H7 (cell line): ENCODE data around the gene IGSF3. TPM values are rescaled to one million over a fixed set of nuclear protein-coding genes. Genes with fewer than 3 reads are reported as not detected.

Experiments
- DNase-seq: peaks from one replicate; pipeline ENCODE4 v3.0.0; 2012
- H3K27me3 ChIP-seq: 2 replicates; pipeline ENCODE4 v1.6.0; 2011; ENCODE audit warnings: mild to moderate bottlenecking, low read length; ENCODE audit not compliant: control insufficient read depth, insufficient read depth
- H3K36me3 ChIP-seq: replicated peaks from 2 replicates; pipeline ENCODE4 v1.5.1; 2011; ENCODE audit warnings: low read length; ENCODE audit not compliant: control insufficient read depth, insufficient read depth
- H3K4me3 ChIP-seq: 2 replicates; pipeline ENCODE4 v1.5.1; 2011; ENCODE audit warnings: low read depth, mild to moderate bottlenecking, control low read depth, low read length, moderate library complexity; ENCODE audit not compliant: insufficient read depth
- total RNA-seq: library from RNA; depleted of rRNA; stranded (reverse); fragments of >200 nt; shearing (Covaris generic); gene quantifications from 2 replicates; pipeline ENCODE4 v1.2.3, GENCODE V29; 2014

The IGSF3 gene
- total RNA-seq, 1 experiment from 2014 or later, result 58.7 TPM

- Histone ChIP-seq H3K4me3 (no peak overlapping the region), H3K36me3 (no peaks in the 10 kb centered on the region), H3K27me3 (no peaks in the 10 kb centered on the region)
- no peak for DNase-seq
Observed at GRCh38 chr1:116697548-116698243, 30.2 kb upstream of the IGSF3 start.

- Histone ChIP-seq H3K27me3 (no peaks in the 10 kb centered on the region), H3K4me3 (no peak overlapping the region), H3K36me3 (no peaks in the 10 kb centered on the region)
- DNase-seq, result no peak
Observed at GRCh38 chr1:116694524-116694923, 27.0 kb upstream of the IGSF3 start.

GRCh38 chr1:116693759-116694480 lies 26.4 kb upstream of the IGSF3 start:
- DNase-seq, result no peak
- H3K4me3 ChIP-seq, result no peak overlapping the region
- no peaks in the 10 kb centered on the region for H3K36me3 ChIP-seq
- H3K27me3 ChIP-seq, result no peaks in the 10 kb centered on the region

GRCh38 chr1:116692879-116693278 lies 25.3 kb upstream of the IGSF3 start:
- no peak overlapping the region for H3K4me3 ChIP-seq

GRCh38 chr1:116690849-116691406 lies 23.4 kb upstream of the IGSF3 start:
- DNase-seq, result no peak
- no peaks in the 10 kb centered on the region for H3K27me3 ChIP-seq
- H3K4me3 ChIP-seq, result no peak overlapping the region
- no peaks in the 10 kb centered on the region for H3K36me3 ChIP-seq

More at GRCh38 chr1:116692879-116693278, 25.3 kb upstream of the IGSF3 start:
- DNase-seq, result no peak
- Histone ChIP-seq H3K36me3 (no peaks in the 10 kb centered on the region), H3K27me3 (no peaks in the 10 kb centered on the region)

GRCh38 chr1:116690396-116690848 lies 22.9 kb upstream of the IGSF3 start:
- no peaks in the 10 kb centered on the region for H3K36me3 ChIP-seq
- DNase-seq, result no peak
- H3K27me3 ChIP-seq, result no peaks in the 10 kb centered on the region
- H3K4me3 ChIP-seq, result no peak overlapping the region

- no peaks in the 10 kb centered on the region for H3K36me3 ChIP-seq
- no peak overlapping the region for H3K4me3 ChIP-seq
- DNase-seq, result no peak
- no peaks in the 10 kb centered on the region for H3K27me3 ChIP-seq
Observed at GRCh38 chr1:116686723-116687352, 19.3 kb upstream of the IGSF3 start.

- H3K27me3 ChIP-seq, result no peaks in the 10 kb centered on the region
- no peak for DNase-seq
- H3K4me3 ChIP-seq, result no peak overlapping the region
- H3K36me3 ChIP-seq, result no peaks in the 10 kb centered on the region
Observed at GRCh38 chr1:116686175-116686574, 18.6 kb upstream of the IGSF3 start.

GRCh38 chr1:116684575-116684974 lies 17.0 kb upstream of the IGSF3 start:
- Histone ChIP-seq H3K36me3 (no peaks in the 10 kb centered on the region), H3K27me3 (no peaks in the 10 kb centered on the region), H3K4me3 (no peak overlapping the region)
- no peak for DNase-seq

GRCh38 chr1:116682641-116683221 lies 15.2 kb upstream of the IGSF3 start:
- no peak overlapping the region for H3K4me3 ChIP-seq
- H3K36me3 ChIP-seq, result no peaks in the 10 kb centered on the region
- no peaks in the 10 kb centered on the region for H3K27me3 ChIP-seq
- no peak for DNase-seq

- no peak for DNase-seq
- Histone ChIP-seq H3K27me3 (no peaks in the 10 kb centered on the region), H3K4me3 (no peak overlapping the region), H3K36me3 (no peaks in the 10 kb centered on the region)
Observed at GRCh38 chr1:116681343-116681899, 13.9 kb upstream of the IGSF3 start.

GRCh38 chr1:116680752-116681151 lies 13.2 kb upstream of the IGSF3 start:
- H3K36me3 ChIP-seq, result no peaks in the 10 kb centered on the region
- DNase-seq, result no peak
- no peak overlapping the region for H3K4me3 ChIP-seq
- no peaks in the 10 kb centered on the region for H3K27me3 ChIP-seq

- DNase-seq, result no peak
- Histone ChIP-seq H3K4me3 (no peak overlapping the region), H3K36me3 (no peaks in the 10 kb centered on the region), H3K27me3 (no peaks in the 10 kb centered on the region)
Observed at GRCh38 chr1:116679828-116680628, 12.5 kb upstream of the IGSF3 start.
